NT2/D1 (cell line): ENCODE data around the gene NAIF1.

Source experiments
- DNase-seq: peaks from one replicate; pipeline ENCODE4 v3.0.0-alpha.2; 2011; ENCODE audit warnings: low read depth, low spot score
- H3K27me3 ChIP-seq: 2 replicates; pipeline ENCODE4 v1.6.0; 2011; ENCODE audit warnings: mild to moderate bottlenecking; ENCODE audit not compliant: insufficient read length, insufficient read depth
- H3K36me3 ChIP-seq: 2 replicates; pipeline ENCODE4 v1.6.1; 2011; ENCODE audit warnings: mild to moderate bottlenecking, low read length, mixed read lengths; ENCODE audit not compliant: insufficient read depth, insufficient read length
- H3K4me1 ChIP-seq: 2 replicates; pipeline ENCODE4 v1.5.1; 2011; ENCODE audit not compliant: insufficient read depth, insufficient read length
- H3K4me3 ChIP-seq: 2 replicates; pipeline ENCODE4 v1.5.1; 2011; ENCODE audit warnings: low read depth; ENCODE audit not compliant: insufficient read length
- H3K9ac ChIP-seq: 2 replicates; pipeline ENCODE4 v1.6.0; 2011; ENCODE audit warnings: low read depth; ENCODE audit not compliant: insufficient read length
- H3K9me3 ChIP-seq: 2 replicates; pipeline ENCODE4 v1.5.1; 2011; ENCODE audit warnings: mild to moderate bottlenecking, low read length; ENCODE audit not compliant: insufficient read depth
- SUZ12 ChIP-seq: IDR thresholded peaks from 2 replicates; pipeline ENCODE4 v1.6.1; 2011; ENCODE audit not compliant: insufficient read length, insufficient read depth; ENCODE audit errors: extremely low read depth
- YY1 ChIP-seq: IDR thresholded peaks from 2 replicates; pipeline ENCODE4 v1.6.1; 2011; ENCODE audit not compliant: insufficient read length, insufficient read depth
- ZNF274 ChIP-seq: IDR thresholded peaks from 2 replicates; pipeline ENCODE4 v1.6.1; 2011; ENCODE audit warnings: mild to moderate bottlenecking, low read depth, low read length

NAIF1 gene

DNA sequence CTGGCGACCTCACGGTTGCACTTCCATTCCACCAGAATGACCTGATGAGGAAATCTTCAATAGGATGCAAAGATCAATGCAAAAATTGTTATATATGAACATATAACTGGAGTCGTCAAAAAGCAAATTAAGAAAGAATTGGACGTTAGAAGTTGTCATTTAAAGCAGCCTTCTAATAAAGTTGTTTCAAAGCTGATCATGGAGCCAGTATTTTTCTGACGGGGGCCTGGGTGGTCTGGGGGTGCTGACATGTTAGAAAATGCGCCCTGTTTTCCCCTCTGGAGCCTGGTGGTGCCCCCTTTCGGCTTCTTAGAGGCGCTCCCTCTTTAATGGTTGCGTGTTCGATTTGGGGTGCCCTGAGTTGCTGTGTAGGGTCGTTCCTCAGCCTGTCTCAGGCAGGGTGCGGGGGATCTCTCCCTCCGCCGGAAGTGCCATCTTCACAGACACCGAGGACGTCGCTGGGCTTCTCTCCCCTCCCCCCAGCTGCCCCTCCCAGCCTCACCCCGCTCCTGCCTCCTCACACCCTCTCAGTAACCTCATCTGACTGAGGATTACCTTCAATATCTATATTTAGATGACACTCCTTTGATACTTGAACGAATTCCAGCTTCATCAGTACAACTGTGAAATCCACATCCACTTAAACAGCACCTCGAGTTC, 42.1 kb upstream of the NAIF1 start:
- H3K36me3 ChIP-seq, result peaks cover 59% of the 10 kb centered on the region
- no peak for DNase-seq
- H3K9ac ChIP-seq, result no peak overlapping the region
- H3K4me3 ChIP-seq, result no peak overlapping the region
- no peaks in the 10 kb centered on the region for H3K9me3 ChIP-seq
- no peaks in the 10 kb centered on the region for H3K27me3 ChIP-seq
- peaks cover 7% of the 10 kb centered on the region for H3K4me1 ChIP-seq
- TF ChIP-seq ZNF274 (no peak), SUZ12 (no peak), YY1 (no peak)

GRCh38 chr9:128108269-128109049, 41.3 kb upstream of the NAIF1 start:
- H3K4me1 ChIP-seq, result peaks cover 7% of the 10 kb centered on the region
- no peak for DNase-seq
- H3K9ac ChIP-seq, result no peak overlapping the region
- TF ChIP-seq SUZ12 (no peak), YY1 (no peak), ZNF274 (no peak)
- peaks cover 61% of the 10 kb centered on the region for H3K36me3 ChIP-seq
- no peaks in the 10 kb centered on the region for H3K9me3 ChIP-seq
- H3K27me3 ChIP-seq, result no peaks in the 10 kb centered on the region
- no peak overlapping the region for H3K4me3 ChIP-seq

GRCh38 chr9:128107468-128108268, 40.5 kb upstream of the NAIF1 start:
- no peak for DNase-seq
- TF ChIP-seq ZNF274, result no peak
- TF ChIP-seq YY1, result no peak
- TF ChIP-seq SUZ12, result no peak
- Histone ChIP-seq H3K9me3 (no peaks in the 10 kb centered on the region), H3K27me3 (no peaks in the 10 kb centered on the region), H3K4me1 (peaks cover 7% of the 10 kb centered on the region), H3K36me3 (peaks cover 65% of the 10 kb centered on the region), H3K4me3 (no peak overlapping the region), H3K9ac (no peak overlapping the region)

GRCh38 chr9:128106940-128107467, 39.9 kb upstream of the NAIF1 start:
- Histone ChIP-seq H3K27me3 (no peaks in the 10 kb centered on the region), H3K9me3 (no peaks in the 10 kb centered on the region), H3K9ac (no peak overlapping the region), H3K4me1 (peaks cover 7% of the 10 kb centered on the region), H3K4me3 (no peak overlapping the region), H3K36me3 (peaks cover 72% of the 10 kb centered on the region)
- TF ChIP-seq SUZ12 (no peak), ZNF274 (no peak), YY1 (no peak)
- no peak for DNase-seq

- TF ChIP-seq SUZ12, result no peak
- TF ChIP-seq YY1, result no peak
- no peak for TF ChIP-seq ZNF274
- no peak overlapping the region for H3K4me3 ChIP-seq
- H3K9ac ChIP-seq, result no peak overlapping the region
- H3K36me3 ChIP-seq, result peaks cover 78% of the 10 kb centered on the region
- H3K27me3 ChIP-seq, result no peaks in the 10 kb centered on the region
- no peak for DNase-seq
- peaks cover 10% of the 10 kb centered on the region for H3K4me1 ChIP-seq
- H3K9me3 ChIP-seq, result no peaks in the 10 kb centered on the region
These were observed 39.2 kb upstream of the NAIF1 start for GRCh38 chr9:128106181-128106939.

- Histone ChIP-seq H3K27me3 (no peaks in the 10 kb centered on the region), H3K36me3 (peaks cover 85% of the 10 kb centered on the region), H3K9me3 (no peaks in the 10 kb centered on the region), H3K4me3 (no peak overlapping the region), H3K9ac (no peak overlapping the region), H3K4me1 (peaks cover 15% of the 10 kb centered on the region)
- no peak for DNase-seq
- no peak for TF ChIP-seq SUZ12
- TF ChIP-seq ZNF274, result no peak
- TF ChIP-seq YY1, result no peak
These were observed 38.5 kb upstream of the NAIF1 start for GRCh38 chr9:128105538-128106175.
